Neural cell (in vitro differentiated cells): Measurements from ENCODE around the gene AHRR.
"Not testable (repeated sequence)": the region's sequence is repeated elsewhere in the genome, so short reads cannot be mapped to it uniquely, and the experiment has no call there.

ENCODE experiments used
- CTCF ChIP-seq: fragments of 450-650 bp; IDR thresholded peaks from 2 replicates; pipeline ENCODE4 v1.5.1; 2014; ENCODE audit warnings: antibody characterized with exemption, mild to moderate bottlenecking, moderate library complexity; ENCODE audit not compliant: poor library complexity, severe bottlenecking
- EP300 ChIP-seq: fragments of 450-650 bp; conservative IDR thresholded peaks from 2 replicates; pipeline ENCODE4 v1.6.1; 2014; ENCODE audit warnings: antibody characterized with exemption, mild to moderate bottlenecking, moderate library complexity; ENCODE audit not compliant: poor library complexity, severe bottlenecking
- EZH2 ChIP-seq: fragments of 200-600, 300-800 bp; shearing (Covaris generic), sonication (generic); IDR thresholded peaks from 2 replicates; pipeline ENCODE4 v1.6.1; 2014; ENCODE audit warnings: antibody characterized with exemption, low read length, borderline replicate concordance, mild to moderate bottlenecking; ENCODE audit not compliant: insufficient read depth, poor library complexity, severe bottlenecking
- POLR2AphosphoS5 ChIP-seq: IDR thresholded peaks from 2 replicates; pipeline ENCODE4 v1.6.1; 2012
- REST ChIP-seq: IDR thresholded peaks from 2 replicates; pipeline ENCODE4 v1.6.1; 2012; ENCODE audit warnings: borderline replicate concordance
- SMC3 ChIP-seq: fragments of 450-650 bp; conservative IDR thresholded peaks from 2 replicates; pipeline ENCODE4 v1.6.1; 2014; ENCODE audit warnings: antibody characterized with exemption, mild to moderate bottlenecking, moderate library complexity; ENCODE audit not compliant: poor library complexity
- TAF1 ChIP-seq: IDR thresholded peaks from 2 replicates; pipeline ENCODE4 v1.6.1; 2012; ENCODE audit warnings: low read depth

DNA sequence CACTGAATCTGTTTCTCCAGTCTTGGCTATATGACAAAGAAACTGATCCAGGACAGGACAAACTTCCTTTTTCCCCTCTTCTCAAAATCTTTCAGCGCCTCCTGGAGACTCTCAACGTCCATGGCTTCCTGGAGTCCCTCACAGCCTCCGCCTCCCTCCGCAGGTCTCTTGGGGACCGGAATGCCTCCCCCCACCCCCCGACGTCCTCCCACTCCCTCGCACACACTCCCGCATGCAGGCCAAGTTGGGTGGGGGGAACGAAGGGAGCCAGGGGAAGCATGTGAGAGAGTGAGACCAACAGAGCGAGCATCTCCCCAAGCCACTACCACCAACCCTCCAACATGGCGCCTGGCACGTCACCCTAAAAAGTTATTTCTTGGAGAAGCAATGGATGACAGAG is 31.3 kb upstream of the AHRR start:
- not testable (repeated sequence) for TF ChIP-seq EZH2, REST, CTCF, TAF1, EP300, POLR2AphosphoS5, SMC3
